GM23338 (cell line): Measurements from ENCODE around the gene COPB1. TPM values are rescaled to one million over a fixed set of nuclear protein-coding genes. Genes with fewer than 3 reads are reported as not detected.

Experiments
- ATAC-seq: fragments of 200-7000 bp; cut with Tn5 transposase; 3 replicates; pipeline ENCODE4 v1.9.1; 2020
- DNase-seq: peaks from one replicate; pipeline ENCODE4 v3.0.0-alpha.2; 2015; ENCODE audit warnings: low spot score
- H2AFZ ChIP-seq: fragments of 200-600 bp; sonication (generic); 2 replicates; pipeline ENCODE4 v1.8.0; 2016; ENCODE audit warnings: antibody characterized with exemption, mild to moderate bottlenecking, moderate library complexity
- H3F3A ChIP-seq: fragments of 200-600 bp; sonication (generic); replicated peaks from 2 replicates; pipeline ENCODE4 v1.8.0; 2017; ENCODE audit warnings: antibody characterized with exemption, mixed run types, low read depth
- H3K27ac ChIP-seq: fragments of 200-600 bp; sonication (generic); 2 replicates; pipeline ENCODE4 v1.6.1; 2016; ENCODE audit warnings: low read depth
- H3K27me3 ChIP-seq: fragments of 200-600 bp; sonication (generic); 2 replicates; pipeline ENCODE4 v1.8.0; 2016; ENCODE audit warnings: mild to moderate bottlenecking, mixed run types, moderate library complexity; ENCODE audit not compliant: insufficient read depth
- H3K36me3 ChIP-seq: fragments of 200-600 bp; sonication (generic); 2 replicates; pipeline ENCODE4 v1.8.0; 2016; ENCODE audit warnings: mild to moderate bottlenecking; ENCODE audit not compliant: insufficient read depth
- H3K4me1 ChIP-seq: fragments of 200-600 bp; sonication (generic); 2 replicates; pipeline ENCODE4 v1.8.0; 2016; ENCODE audit warnings: mild to moderate bottlenecking, moderate library complexity; ENCODE audit not compliant: insufficient read depth
- H3K4me2 ChIP-seq: fragments of 200-600 bp; sonication (generic); 2 replicates; pipeline ENCODE4 v1.7.1; 2017; ENCODE audit warnings: mixed run types
- H3K4me3 ChIP-seq: fragments of 200-600 bp; sonication (generic); 2 replicates; pipeline ENCODE4 v1.6.1; 2016; ENCODE audit warnings: mixed run types
- H3K79me2 ChIP-seq: fragments of 200-600 bp; sonication (generic); replicated peaks from 2 replicates; pipeline ENCODE4 v1.8.0; 2017; ENCODE audit warnings: mild to moderate bottlenecking; ENCODE audit not compliant: insufficient read depth
- H3K9me2 ChIP-seq: fragments of 200-600 bp; sonication (generic); 2 replicates; pipeline ENCODE4 v1.8.0; 2017; ENCODE audit not compliant: insufficient read depth
- H4K20me1 ChIP-seq: fragments of 200-600 bp; sonication (generic); replicated peaks from 2 replicates; pipeline ENCODE4 v1.8.0; 2017; ENCODE audit warnings: mild to moderate bottlenecking; ENCODE audit not compliant: insufficient read depth
- H3K27ac Mint-ChIP-seq: 2 replicates; pipeline ENCODE4 v1.8.0; 2020; ENCODE audit warnings: inconsistent platforms, mild to moderate bottlenecking, moderate library complexity, mixed read lengths
- H3K27me3 Mint-ChIP-seq: 3 replicates; pipeline ENCODE4 v1.8.0; 2022; ENCODE audit warnings: low read depth, mild to moderate bottlenecking, moderate library complexity, mixed read lengths, inconsistent platforms; ENCODE audit not compliant: insufficient read depth, poor library complexity
- H3K36me3 Mint-ChIP-seq: 3 replicates; pipeline ENCODE4 v1.8.0; 2021; ENCODE audit warnings: low read depth, mild to moderate bottlenecking, inconsistent platforms, moderate library complexity, mixed read lengths
- H3K4me1 Mint-ChIP-seq: 3 replicates; pipeline ENCODE4 v1.8.0; 2020; ENCODE audit warnings: mild to moderate bottlenecking, inconsistent platforms, mixed read lengths
- H3K4me3 Mint-ChIP-seq: 3 replicates; pipeline ENCODE4 v1.8.0; 2021; ENCODE audit warnings: moderate library complexity, mild to moderate bottlenecking, inconsistent platforms, mixed read lengths
- H3K9me3 Mint-ChIP-seq: 3 replicates; pipeline ENCODE4 v1.8.0; 2020; ENCODE audit warnings: moderate library complexity, mild to moderate bottlenecking, inconsistent platforms, mixed read lengths
- STAT1 ChIP-seq: IDR thresholded peaks from one replicate; pipeline ENCODE4 v1.6.1; 2016; ENCODE audit warnings: antibody characterized with exemption; ENCODE audit not compliant: unreplicated experiment
- ZNF114 ChIP-seq: fragments of 250-450 bp; sonication (Bioruptor Pico); IDR thresholded peaks from 2 replicates; pipeline ENCODE4 v1.5.0; 2020; ENCODE audit warnings: mild to moderate bottlenecking, moderate library complexity
- ZNF331 ChIP-seq: fragments of 250-450 bp; sonication (Bioruptor Pico); IDR thresholded peaks from 2 replicates; pipeline ENCODE4 v1.5.0; 2020; ENCODE audit warnings: low read depth, mild to moderate bottlenecking, moderate library complexity
- polyA plus RNA-seq: library from polyadenylated mRNA; unstranded; fragments of >200 nt; fragmentation: Nextera tagmentation; extraction: Ambion mirVana; gene quantifications from 2 replicates; pipeline ENCODE4 v1.2.1, GENCODE V29; 2016
- total RNA-seq: library from RNA; depleted of rRNA; stranded (reverse); fragments of >200 nt; shearing (Covaris generic); gene quantifications from 2 replicates; pipeline ENCODE4 v1.2.3, GENCODE V29; 2014
- TF ChIP-seq, protein P1 (sequence below): IDR thresholded peaks from one replicate; pipeline ENCODE4 v1.6.1; 2018; ENCODE audit warnings: antibody characterized with exemption; ENCODE audit not compliant: unreplicated experiment
- TF ChIP-seq, protein P2 (sequence below): fragments of 250-450 bp; sonication (Bioruptor Pico); IDR thresholded peaks from 2 replicates; pipeline ENCODE4 v1.5.0; 2020; ENCODE audit warnings: mild to moderate bottlenecking, moderate library complexity

Gene COPB1
- total and polyA plus RNA-seq, 2 experiments from 2014 or later: 42.3 to 104 TPM

GRCh38 chr11:14522801-14523200 is 23.2 kb upstream of the COPB1 start:
- no peaks in the 10 kb centered on the region for H3K9me3 Mint-ChIP-seq

More at GRCh38 chr11:14522801-14523200, 23.2 kb upstream of the COPB1 start:
- Histone ChIP-seq H3K27ac (no peak overlapping the region), H3F3A (0 out of 2 replicates have a peak, but pooled peaks cover 3% of the 10 kb centered on the region), H4K20me1 (no peaks in the 10 kb centered on the region), H3K9me2 (no peaks in the 10 kb centered on the region), H3K4me1 (peaks cover 8% of the 10 kb centered on the region), H3K36me3 (peaks cover under 1% of the 10 kb centered on the region; the same call in 1 of the 2 replicates), H3K27me3 (no peaks in the 10 kb centered on the region), H2AFZ (no peak overlapping the region), H3K4me3 (no peak overlapping the region), H3K4me2 (no peak overlapping the region), H3K79me2 (peaks cover 19% of the 10 kb centered on the region)
- Mint-ChIP-seq H3K4me3 (no peak overlapping the region), H3K27me3 (peaks cover 6% of the 10 kb centered on the region), H3K4me1 (peaks cover 15% of the 10 kb centered on the region), H3K27ac (no peak overlapping the region), H3K36me3 (peaks cover 16% of the 10 kb centered on the region)
- TF ChIP-seq ZNF331 (CRISPR knock-in tag) (no peak), ZNF114 (no peak), STAT1 (no peak)
- TF ChIP-seq, protein P1, sequence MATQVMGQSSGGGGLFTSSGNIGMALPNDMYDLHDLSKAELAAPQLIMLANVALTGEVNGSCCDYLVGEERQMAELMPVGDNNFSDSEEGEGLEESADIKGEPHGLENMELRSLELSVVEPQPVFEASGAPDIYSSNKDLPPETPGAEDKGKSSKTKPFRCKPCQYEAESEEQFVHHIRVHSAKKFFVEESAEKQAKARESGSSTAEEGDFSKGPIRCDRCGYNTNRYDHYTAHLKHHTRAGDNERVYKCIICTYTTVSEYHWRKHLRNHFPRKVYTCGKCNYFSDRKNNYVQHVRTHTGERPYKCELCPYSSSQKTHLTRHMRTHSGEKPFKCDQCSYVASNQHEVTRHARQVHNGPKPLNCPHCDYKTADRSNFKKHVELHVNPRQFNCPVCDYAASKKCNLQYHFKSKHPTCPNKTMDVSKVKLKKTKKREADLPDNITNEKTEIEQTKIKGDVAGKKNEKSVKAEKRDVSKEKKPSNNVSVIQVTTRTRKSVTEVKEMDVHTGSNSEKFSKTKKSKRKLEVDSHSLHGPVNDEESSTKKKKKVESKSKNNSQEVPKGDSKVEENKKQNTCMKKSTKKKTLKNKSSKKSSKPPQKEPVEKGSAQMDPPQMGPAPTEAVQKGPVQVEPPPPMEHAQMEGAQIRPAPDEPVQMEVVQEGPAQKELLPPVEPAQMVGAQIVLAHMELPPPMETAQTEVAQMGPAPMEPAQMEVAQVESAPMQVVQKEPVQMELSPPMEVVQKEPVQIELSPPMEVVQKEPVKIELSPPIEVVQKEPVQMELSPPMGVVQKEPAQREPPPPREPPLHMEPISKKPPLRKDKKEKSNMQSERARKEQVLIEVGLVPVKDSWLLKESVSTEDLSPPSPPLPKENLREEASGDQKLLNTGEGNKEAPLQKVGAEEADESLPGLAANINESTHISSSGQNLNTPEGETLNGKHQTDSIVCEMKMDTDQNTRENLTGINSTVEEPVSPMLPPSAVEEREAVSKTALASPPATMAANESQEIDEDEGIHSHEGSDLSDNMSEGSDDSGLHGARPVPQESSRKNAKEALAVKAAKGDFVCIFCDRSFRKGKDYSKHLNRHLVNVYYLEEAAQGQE: no peak
- TF ChIP-seq, protein P2, sequence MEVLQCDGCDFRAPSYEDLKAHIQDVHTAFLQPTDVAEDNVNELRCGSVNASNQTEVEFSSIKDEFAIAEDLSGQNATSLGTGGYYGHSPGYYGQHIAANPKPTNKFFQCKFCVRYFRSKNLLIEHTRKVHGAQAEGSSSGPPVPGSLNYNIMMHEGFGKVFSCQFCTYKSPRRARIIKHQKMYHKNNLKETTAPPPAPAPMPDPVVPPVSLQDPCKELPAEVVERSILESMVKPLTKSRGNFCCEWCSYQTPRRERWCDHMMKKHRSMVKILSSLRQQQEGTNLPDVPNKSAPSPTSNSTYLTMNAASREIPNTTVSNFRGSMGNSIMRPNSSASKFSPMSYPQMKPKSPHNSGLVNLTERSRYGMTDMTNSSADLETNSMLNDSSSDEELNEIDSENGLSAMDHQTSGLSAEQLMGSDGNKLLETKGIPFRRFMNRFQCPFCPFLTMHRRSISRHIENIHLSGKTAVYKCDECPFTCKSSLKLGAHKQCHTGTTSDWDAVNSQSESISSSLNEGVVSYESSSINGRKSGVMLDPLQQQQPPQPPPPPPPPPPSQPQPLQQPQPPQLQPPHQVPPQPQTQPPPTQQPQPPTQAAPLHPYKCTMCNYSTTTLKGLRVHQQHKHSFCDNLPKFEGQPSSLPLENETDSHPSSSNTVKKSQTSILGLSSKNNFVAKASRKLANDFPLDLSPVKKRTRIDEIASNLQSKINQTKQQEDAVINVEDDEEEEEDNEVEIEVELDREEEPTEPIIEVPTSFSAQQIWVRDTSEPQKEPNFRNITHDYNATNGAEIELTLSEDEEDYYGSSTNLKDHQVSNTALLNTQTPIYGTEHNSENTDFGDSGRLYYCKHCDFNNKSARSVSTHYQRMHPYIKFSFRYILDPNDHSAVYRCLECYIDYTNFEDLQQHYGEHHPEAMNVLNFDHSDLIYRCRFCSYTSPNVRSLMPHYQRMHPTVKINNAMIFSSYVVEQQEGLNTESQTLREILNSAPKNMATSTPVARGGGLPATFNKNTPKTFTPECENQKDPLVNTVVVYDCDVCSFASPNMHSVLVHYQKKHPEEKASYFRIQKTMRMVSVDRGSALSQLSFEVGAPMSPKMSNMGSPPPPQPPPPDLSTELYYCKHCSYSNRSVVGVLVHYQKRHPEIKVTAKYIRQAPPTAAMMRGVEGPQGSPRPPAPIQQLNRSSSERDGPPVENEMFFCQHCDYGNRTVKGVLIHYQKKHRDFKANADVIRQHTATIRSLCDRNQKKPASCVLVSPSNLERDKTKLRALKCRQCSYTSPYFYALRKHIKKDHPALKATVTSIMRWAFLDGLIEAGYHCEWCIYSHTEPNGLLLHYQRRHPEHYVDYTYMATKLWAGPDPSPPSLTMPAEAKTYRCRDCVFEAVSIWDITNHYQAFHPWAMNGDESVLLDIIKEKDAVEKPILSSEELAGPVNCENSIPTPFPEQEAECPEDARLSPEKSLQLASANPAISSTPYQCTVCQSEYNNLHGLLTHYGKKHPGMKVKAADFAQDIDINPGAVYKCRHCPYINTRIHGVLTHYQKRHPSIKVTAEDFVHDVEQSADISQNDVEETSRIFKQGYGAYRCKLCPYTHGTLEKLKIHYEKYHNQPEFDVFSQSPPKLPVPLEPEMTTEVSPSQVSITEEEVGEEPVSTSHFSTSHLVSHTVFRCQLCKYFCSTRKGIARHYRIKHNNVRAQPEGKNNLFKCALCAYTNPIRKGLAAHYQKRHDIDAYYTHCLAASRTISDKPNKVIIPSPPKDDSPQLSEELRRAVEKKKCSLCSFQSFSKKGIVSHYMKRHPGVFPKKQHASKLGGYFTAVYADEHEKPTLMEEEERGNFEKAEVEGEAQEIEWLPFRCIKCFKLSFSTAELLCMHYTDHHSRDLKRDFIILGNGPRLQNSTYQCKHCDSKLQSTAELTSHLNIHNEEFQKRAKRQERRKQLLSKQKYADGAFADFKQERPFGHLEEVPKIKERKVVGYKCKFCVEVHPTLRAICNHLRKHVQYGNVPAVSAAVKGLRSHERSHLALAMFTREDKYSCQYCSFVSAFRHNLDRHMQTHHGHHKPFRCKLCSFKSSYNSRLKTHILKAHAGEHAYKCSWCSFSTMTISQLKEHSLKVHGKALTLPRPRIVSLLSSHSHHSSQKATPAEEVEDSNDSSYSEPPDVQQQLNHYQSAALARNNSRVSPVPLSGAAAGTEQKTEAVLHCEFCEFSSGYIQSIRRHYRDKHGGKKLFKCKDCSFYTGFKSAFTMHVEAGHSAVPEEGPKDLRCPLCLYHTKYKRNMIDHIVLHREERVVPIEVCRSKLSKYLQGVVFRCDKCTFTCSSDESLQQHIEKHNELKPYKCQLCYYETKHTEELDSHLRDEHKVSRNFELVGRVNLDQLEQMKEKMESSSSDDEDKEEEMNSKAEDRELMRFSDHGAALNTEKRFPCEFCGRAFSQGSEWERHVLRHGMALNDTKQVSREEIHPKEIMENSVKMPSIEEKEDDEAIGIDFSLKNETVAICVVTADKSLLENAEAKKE (CRISPR knock-in tag): no peak
- DNase-seq (no peak), ATAC-seq (no peak)
